ENCODE data around the gene ZNF423.

GRCh38 chr16:49552313-49552928 lies 303.5 kb downstream of the ZNF423 start:
- TF ChIP-seq CTCF (IDR thresholded peaks at IDR 0.05) (no peak), POLR2A (IDR thresholded peaks at IDR 0.05) (no peak)

All from lower leg skin (tissue), 3 donors.